HG03571 (cell line): ENCODE data around the gene CD300LG.
"Not testable (repeated sequence)": the region's sequence is repeated elsewhere in the genome, so short reads cannot be mapped to it uniquely, and the experiment has no call there.

Experiments used
- ATAC-seq: cut with Tn5 transposase; IDR thresholded peaks from one replicate; pipeline ENCODE4 v1.9.1; 2021; ENCODE audit not compliant: unreplicated experiment

Gene CD300LG

DNA sequence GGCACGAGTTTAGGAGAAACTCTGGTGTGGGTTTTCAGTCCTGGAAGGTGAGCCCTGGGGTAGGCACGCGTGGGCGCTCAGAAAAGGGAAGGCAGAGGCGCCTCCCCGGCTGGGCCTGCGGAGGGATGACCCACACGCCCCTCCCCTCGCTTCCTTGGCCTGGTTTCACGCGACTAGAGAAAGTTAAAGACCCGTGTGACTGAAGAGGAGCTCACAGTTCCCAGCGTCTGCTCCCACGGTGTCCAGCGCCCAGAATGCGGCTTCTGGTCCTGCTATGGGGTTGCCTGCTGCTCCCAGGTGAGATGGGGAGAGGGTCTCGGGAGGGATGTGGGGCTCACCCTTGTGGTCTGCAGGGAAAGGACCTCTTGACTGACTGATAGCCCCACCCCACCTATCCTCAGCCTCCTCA is at the start of gene CD300LG:
Gene CD300LG (plus strand): TSS at position 214 of the 409 bp plus-strand sequence. CDS start 41 bp downstream, at position 255.
- ATAC-seq = no peak

GRCh38 chr17:43798024-43798423 is 49.0 kb upstream of the CD300LG start:
- ATAC-seq = not testable (repeated sequence)

DNA sequence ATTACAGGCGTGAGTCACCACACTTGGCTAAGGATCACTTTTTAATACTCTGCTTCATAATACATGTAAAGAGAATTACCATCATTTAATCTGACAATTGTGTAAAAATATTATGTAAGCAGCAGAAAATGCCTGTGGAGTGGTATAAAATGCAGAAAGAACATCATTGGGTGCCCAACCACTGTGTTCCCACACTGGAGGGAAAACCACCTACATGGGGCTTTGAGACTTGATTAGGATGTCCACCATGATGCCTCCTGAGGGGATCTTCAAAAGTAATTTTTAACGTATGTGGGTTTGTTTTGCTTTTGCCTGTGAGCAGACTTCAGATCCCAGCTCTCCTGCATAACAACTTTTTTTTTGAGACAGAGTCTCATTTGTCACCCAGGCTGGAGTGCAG is 47.9 kb upstream of the CD300LG start:
- ATAC-seq = no peak

DNA sequence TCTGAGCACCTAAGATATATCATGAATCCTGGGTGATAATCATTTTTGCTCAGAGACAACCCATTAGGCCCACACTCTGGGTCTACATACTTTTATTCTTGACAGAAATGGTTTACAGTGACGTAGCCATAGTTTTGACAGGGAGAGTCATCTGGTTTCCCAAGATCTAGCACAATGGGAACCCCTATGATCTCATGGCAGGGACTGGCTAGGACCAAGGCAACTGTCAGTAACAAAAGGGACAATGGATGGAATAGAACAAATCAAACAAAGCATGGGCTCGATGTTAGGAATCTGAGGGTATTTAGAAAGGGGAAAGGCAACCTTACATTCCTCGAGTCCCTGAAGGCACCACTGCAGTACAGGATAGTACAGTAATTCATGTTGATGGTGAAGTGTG is 46.2 kb upstream of the CD300LG start:
- ATAC-seq = no peak

DNA sequence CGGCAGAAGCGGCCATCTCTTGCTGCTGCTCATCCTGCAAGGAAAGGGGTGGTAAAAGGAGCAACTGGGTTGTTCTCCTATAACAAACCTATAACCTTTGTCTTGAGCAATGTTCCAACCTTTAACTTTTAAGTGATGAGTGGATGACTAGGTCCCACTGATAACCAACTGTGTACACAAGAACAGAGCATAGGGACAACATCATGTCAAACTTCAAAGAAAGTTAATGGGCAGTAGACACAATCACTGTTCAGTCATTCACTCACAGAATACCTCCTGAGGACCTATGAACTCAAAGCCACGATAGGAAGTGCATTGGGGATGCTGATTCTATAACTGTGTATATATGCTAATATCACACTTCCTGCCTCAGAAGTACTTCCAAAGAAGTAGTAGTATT is 45.1 kb upstream of the CD300LG start:
- ATAC-seq = no peak

- ATAC-seq = no peak
Observed at GRCh38 chr17:43803758-43804157, 43.2 kb upstream of the CD300LG start.

DNA sequence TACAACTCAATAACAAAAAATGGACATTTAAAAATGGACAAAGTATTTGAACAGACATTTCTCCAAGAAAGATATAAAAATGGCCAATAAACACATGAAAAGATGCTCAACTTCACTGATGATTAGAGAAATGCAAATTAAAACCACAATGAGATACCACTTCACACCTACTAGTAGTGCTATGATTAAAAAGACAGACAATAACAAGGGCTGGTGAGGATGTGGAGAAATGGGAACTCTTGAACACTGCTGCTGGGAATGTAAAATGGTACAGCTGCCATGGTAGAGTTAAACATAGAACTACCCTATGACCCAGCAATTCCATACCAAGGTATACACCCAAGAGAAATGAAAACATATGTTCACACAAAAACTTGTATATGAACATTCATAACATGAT is 41.9 kb upstream of the CD300LG start:
- ATAC-seq = no peak

GRCh38 chr17:43808076-43808475 is 38.9 kb upstream of the CD300LG start:
- ATAC-seq = no peak

GRCh38 chr17:43809121-43809520 is 37.9 kb upstream of the CD300LG start:
- ATAC-seq = no peak

GRCh38 chr17:43810226-43810715 is 36.7 kb upstream of the CD300LG start:
- ATAC-seq = no peak

GRCh38 chr17:43810823-43811222 is 36.2 kb upstream of the CD300LG start:
- no peak for ATAC-seq

DNA sequence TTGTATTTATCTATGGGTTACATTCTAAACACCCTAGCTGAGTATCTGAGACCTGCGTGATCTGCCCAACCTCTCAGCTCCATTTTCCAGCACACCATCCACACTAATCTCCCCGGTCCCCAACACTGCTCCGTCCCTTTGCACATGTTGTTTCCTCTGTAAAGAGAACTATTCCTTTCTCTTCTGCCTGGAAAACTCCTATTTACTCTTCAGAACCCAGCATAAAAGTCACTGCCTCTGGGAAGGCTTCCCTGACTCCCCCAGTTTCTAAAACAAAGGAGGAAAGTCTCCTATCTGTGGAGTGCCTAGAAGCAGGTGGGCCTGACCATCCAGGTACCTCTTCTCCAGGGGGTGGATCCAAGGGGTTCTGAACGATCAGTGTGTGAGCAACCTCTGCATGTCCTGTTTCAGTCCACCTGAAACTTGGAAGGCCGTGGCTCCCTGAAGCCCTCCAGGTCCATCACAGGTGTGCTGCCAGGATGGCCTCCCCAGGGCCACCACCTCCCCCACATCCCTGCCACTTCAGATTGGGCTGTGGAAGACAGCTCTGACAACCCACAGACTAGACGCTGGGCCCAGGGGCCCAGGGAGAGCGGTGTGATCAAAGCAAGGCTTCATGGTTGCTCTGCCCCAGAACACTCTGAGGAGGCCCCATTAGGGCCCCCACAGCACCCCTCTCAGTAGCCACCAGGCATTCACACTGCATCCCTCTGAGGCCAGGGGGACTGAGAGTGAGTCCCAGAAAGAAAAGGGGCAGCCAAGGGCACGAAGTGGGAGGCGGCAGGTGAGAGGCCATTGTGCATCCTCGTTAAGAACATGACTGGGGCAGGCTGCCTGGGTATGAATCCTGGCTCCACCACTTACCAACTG is 34.3 kb upstream of the CD300LG start:
- no peak for ATAC-seq

GRCh38 chr17:43813386-43813785 is 33.6 kb upstream of the CD300LG start:
- ATAC-seq = no peak

- ATAC-seq = no peak
Observed at GRCh38 chr17:43814026-43814425, 33.0 kb upstream of the CD300LG start.

- ATAC-seq = no peak
Observed at GRCh38 chr17:43814714-43815113, 32.3 kb upstream of the CD300LG start.

DNA sequence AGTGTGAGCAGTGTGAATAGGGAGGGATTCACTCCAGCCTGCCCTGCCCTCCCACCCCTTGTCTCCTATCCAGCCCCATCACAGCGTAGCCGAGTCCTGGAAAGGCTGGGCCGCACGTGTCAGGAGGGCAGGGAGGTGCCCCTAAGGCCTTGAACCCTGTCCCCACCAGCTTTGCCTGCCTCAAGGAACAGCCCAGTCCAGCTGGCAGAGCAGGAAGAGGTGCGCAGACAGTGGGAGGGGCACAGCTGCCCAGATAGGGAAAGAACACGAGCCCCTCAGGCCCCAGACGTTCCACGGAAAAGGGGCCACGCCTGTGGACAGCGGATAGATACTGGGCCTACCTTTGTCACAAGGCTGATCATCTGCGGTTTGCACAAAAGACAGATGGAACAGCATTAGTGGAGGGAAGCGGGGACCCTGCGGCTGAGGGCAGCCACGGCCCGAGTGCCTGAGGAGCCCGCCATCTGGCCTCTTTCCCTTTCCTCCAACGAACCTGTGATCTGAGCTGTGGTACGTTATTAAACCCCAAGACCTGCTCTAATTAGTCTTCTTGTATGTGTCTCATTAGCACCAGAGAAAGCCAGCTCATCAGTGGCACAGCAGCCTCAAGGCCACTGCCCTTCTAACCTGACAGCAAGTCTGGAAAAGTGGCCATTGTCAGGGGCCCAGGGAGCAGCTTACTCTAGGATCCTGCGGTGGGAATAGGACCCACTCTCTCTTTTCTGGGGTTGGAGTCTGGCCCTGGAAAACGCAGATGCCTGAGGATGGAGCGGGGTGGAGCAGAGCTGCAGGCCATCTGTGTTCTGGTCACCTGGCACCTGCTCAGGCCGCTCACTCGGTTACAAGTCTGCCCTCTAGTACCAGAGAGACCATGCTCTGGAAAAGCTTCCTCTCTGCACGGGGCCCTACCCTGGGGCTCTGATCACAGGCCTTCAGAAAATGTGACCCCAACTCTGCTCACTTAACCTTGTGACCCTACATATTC is 30.3 kb upstream of the CD300LG start:
- no peak for ATAC-seq

DNA sequence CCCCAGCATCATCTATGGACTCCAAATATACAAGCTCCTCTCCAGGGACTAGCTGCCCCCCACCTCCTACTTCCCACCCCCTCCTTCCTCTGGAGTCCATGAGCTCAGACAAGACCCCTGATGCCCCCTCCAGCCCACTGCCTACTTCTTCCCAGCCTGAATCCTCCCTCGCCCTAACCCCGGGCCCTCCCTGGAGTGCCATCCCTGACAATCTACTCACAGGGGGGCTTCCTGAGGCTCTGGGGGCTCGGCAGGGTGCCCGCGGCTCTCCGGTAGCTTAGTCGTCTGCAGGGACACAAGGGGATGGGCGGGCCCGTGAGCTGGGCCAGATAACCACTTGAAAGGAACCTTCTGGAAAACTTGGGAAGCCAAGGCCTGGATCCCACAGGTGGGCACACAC is 29.1 kb upstream of the CD300LG start:
- no peak for ATAC-seq

DNA sequence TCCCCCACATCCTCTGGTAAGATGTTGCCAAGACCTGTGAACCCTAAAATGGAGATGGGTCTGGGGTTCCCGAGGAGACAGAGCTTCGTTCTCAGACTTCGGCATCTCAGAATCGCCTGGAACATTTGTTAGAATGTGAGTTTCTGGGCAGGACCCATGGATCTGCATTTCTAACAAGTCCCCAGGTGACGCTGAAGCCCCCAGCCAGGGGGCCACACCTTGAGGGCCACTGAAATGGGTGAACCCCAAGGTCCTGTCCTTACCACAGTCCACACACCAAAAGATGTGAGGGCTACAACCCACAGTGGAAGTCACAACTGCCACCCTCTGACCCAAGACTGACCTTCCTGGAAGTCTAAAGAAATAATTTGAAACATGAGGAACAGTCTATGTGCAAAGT is 28.0 kb upstream of the CD300LG start:
- no peak for ATAC-seq

GRCh38 chr17:43820759-43821158 is 26.2 kb upstream of the CD300LG start:
- ATAC-seq = no peak

- ATAC-seq = no peak
Observed at GRCh38 chr17:43822570-43823190, 24.3 kb upstream of the CD300LG start.
